Gastroesophageal sphincter (tissue), 4 donors: ENCODE measurements around the gene SLC17A3. TPM values are rescaled to one million over a fixed set of nuclear protein-coding genes. Genes with fewer than 3 reads are reported as not detected.

Experiments
- ATAC-seq: fragments of 150-250 bp; one replicate; pipeline ENCODE4 v1.9.1; 2016; ENCODE audit warnings: mild to moderate bottlenecking, moderate library complexity
- H3K27ac ChIP-seq, 4 donors: fragments of 200-600 bp; sonication (generic) in 3 of 4; 1 replicate in 3 of 4; 2 replicates in 1 of 4; pipeline ENCODE4 v1.5.1; 2016 to 2019
- H3K27me3 ChIP-seq: fragments of 200-600 bp; sonication (generic); one replicate; pipeline ENCODE4 v1.5.1; 2019
- H3K36me3 ChIP-seq, 2 donors: fragments of 200-600 bp; sonication (generic); one replicate each; pipeline ENCODE4 v1.5.1; 2019; ENCODE audit warnings: control low read depth in 1 of 2
- H3K4me1 ChIP-seq, 3 donors: fragments of 200-600 bp; sonication (generic); 1 replicate in 2 of 3; 2 replicates in 1 of 3; pipeline ENCODE4 v1.5.1; 2016 to 2019; ENCODE audit warnings: control low read depth in 2 of 3
- H3K4me3 ChIP-seq, 2 donors: fragments of 200-600 bp; sonication (generic); one replicate each; pipeline ENCODE4 v1.5.1; 2019; ENCODE audit warnings: mild to moderate bottlenecking in 1 of 2, moderate library complexity in 1 of 2
- H3K9me3 ChIP-seq, 3 donors: fragments of 200-600 bp; sonication (generic); one replicate each; pipeline ENCODE4 v1.5.1; 2017 to 2019; ENCODE audit warnings: control low read depth in 2 of 3
- EP300 ChIP-seq: sonication (generic); formaldehyde crosslinking; IDR thresholded peaks from one replicate; pipeline ENCODE4 v1.6.1; 2017; ENCODE audit warnings: antibody characterized with exemption, mild to moderate bottlenecking
- POLR2A ChIP-seq, 2 donors: fragments of 450-650 bp; IDR thresholded peaks; one replicate each; pipeline ENCODE4 v1.6.1; 2017; ENCODE audit warnings: antibody characterized with exemption in 2 of 2, mild to moderate bottlenecking in 2 of 2, moderate library complexity in 1 of 2
- POLR2AphosphoS5 ChIP-seq: sonication (generic); formaldehyde crosslinking; IDR thresholded peaks from one replicate; pipeline ENCODE4 v1.6.1; 2017; ENCODE audit warnings: antibody characterized with exemption
- WGBS, 2 donors: methylation state at CpG; one replicate each; pipeline ENCODE4 v1.1.5; 2018; ENCODE audit warnings: low coverage in 1 of 2; 5-methylcytosine and 5-hydroxymethylcytosine counted together
- total RNA-seq, 4 donors: library from RNA; depleted of rRNA; stranded (reverse); fragments of >200 nt; gene quantifications; one replicate each; pipeline ENCODE4 v1.1.0, GENCODE V29; 2016
- TF ChIP-seq, protein P1 (sequence below), 4 experiments: fragments of 200-600 bp in 2 of 4; fragments of 450-650 bp in 2 of 4; sonication (generic) in 1 of 4; IDR thresholded peaks; one replicate each; pipeline ENCODE4 v1.5.1; 2017 to 2019; ENCODE audit warnings: antibody characterized with exemption in 4 of 4, mild to moderate bottlenecking in 2 of 4, moderate library complexity in 2 of 4

Gene SLC17A3
- total RNA-seq, 4 donors from 2014 or later = not detected

DNA sequence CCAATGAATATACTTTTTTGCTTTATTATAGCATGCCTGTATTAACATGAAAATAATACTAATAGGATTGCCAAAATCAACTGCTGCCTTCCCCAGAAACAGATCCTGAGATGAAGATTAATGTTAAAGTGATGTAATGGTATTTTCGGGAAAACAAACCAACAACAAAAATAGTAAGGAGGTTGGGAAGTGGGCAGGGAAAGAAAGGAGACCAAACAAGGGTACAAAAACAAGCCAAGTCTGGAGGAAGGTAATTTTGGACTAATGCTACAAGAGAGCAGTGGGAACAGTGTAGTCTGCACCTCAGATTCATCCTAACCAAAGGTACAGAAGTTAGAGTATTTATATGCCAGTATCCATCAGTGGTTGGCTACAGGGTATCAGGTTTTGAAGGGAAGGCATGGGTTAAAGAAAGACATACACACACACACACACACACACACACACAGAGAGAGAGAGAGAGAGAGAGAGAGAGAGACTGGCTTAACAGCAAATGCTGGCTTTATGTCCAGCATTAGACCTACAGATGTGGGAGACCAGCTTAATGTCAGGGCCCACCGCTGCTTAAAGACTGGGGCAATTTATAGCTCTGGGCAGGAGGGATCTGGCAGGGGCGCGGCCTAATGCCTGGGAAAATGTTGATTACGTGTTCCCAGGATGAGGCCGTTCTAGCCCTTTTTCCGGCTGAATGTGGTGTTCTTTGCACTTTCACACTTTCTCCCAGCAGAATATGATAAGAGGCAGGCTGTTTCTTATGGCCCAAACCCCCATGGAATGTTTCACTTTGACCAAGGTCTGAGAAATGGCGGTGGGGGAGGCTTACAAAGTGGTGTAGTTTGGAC lies 38.4 kb downstream of the SLC17A3 start:
- H3K4me3 ChIP-seq = no peak overlapping the region
- H3K36me3 ChIP-seq = no peaks in the 10 kb centered on the region
- no peak for TF ChIP-seq POLR2AphosphoS5
- TF ChIP-seq POLR2A (IDR thresholded peaks at IDR 0.05) = no peak
- H3K4me1 ChIP-seq = no peaks in the 10 kb centered on the region
- no peak for ATAC-seq
- 20 to 54% methylated on average over 5 to 6 of the region's 8 CpGs for WGBS, 2 donors
- H3K27ac ChIP-seq = no peak overlapping the region
- no peaks in the 10 kb centered on the region for H3K9me3 ChIP-seq
- no peaks in the 10 kb centered on the region for H3K27me3 ChIP-seq

DNA sequence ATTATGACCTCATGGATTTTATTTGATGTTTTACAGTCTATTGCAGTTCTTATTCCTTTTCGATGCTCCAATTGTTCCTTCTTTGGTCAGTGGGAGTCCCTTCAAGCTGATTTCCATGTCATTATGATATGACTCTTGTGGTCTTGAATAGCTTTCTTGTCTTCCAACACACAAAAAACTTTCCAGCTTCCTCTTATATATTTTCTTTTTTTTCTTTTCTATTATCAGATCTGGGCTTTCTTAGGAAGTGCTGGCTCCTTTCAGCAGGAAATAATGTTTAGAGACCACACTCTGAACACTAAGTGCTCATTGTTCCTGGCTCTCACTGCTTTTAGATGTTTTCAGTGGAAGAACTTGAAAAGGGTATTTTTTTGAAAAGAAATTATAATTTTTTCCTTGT lies 39.1 kb downstream of the SLC17A3 start:
- TF ChIP-seq, protein P1, sequence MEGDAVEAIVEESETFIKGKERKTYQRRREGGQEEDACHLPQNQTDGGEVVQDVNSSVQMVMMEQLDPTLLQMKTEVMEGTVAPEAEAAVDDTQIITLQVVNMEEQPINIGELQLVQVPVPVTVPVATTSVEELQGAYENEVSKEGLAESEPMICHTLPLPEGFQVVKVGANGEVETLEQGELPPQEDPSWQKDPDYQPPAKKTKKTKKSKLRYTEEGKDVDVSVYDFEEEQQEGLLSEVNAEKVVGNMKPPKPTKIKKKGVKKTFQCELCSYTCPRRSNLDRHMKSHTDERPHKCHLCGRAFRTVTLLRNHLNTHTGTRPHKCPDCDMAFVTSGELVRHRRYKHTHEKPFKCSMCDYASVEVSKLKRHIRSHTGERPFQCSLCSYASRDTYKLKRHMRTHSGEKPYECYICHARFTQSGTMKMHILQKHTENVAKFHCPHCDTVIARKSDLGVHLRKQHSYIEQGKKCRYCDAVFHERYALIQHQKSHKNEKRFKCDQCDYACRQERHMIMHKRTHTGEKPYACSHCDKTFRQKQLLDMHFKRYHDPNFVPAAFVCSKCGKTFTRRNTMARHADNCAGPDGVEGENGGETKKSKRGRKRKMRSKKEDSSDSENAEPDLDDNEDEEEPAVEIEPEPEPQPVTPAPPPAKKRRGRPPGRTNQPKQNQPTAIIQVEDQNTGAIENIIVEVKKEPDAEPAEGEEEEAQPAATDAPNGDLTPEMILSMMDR (IDR thresholded peaks at IDR 0.05) = no peak
- no peak for TF ChIP-seq POLR2AphosphoS5
- TF ChIP-seq POLR2A (IDR thresholded peaks at IDR 0.05) = no peak
- TF ChIP-seq EP300 = no peak
- Histone ChIP-seq H3K36me3 (no peaks in the 10 kb centered on the region), H3K4me1 (no peaks in the 10 kb centered on the region), H3K27me3 (no peaks in the 10 kb centered on the region), H3K27ac (no peak overlapping the region), H3K4me3 (no peak overlapping the region), H3K9me3 (no peaks in the 10 kb centered on the region)
- no peak for ATAC-seq
- 57 to 89% methylated on average over 1 of the region's 1 CpG for WGBS, 2 donors

DNA sequence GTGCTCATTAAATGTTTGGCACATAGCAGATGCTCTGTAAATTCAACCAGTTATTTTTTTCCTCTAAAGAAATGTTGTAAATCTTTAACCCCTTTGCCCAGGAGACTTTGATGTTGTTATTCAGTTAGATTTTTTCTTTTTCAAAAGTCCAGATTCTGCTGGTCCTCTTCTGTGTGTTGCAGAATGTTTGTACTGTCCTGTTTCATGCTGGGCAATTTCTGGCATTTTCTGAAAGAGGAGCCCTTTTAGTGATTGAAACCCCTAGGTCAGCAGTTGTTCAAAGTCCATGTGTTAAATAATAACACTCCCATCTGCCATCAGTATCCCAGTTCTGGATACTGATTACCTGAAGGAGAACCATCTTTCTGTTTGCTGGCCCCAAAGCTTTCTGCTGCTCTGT lies 40.9 kb downstream of the SLC17A3 start:
- H3K27ac ChIP-seq = no peak overlapping the region
- ATAC-seq = no peak
- no peaks in the 10 kb centered on the region for H3K4me1 ChIP-seq
- H3K9me3 ChIP-seq = no peaks in the 10 kb centered on the region
- TF ChIP-seq EP300 (no peak), POLR2A (IDR thresholded peaks at IDR 0.05) (no peak), POLR2AphosphoS5 (no peak)
- TF ChIP-seq, protein P1 (IDR thresholded peaks at IDR 0.05) = no peak
- H3K27me3 ChIP-seq = no peaks in the 10 kb centered on the region
- H3K36me3 ChIP-seq = no peaks in the 10 kb centered on the region
- H3K4me3 ChIP-seq = no peak overlapping the region

DNA sequence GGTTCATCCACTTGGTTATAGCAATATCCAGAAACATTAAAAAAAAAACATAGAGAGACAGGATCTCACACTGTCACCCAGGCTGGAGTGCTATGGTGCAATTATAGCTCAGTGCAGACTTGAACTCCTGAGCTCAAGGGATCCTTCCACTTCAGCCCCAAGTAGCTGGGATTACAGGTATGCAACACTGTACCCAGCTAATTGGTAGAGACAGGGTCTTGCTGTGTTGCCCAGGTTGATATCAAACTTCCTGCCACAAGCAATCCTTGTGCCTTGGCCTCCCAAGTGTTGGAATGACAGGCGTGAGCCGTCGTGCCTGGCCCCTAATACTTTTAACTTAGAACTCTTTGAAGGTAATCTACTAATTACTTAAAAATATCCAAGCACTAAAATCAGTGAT lies 41.4 kb downstream of the SLC17A3 start:
- H3K4me1 ChIP-seq = no peaks in the 10 kb centered on the region
- no peak overlapping the region for H3K4me3 ChIP-seq
- no peaks in the 10 kb centered on the region for H3K36me3 ChIP-seq
- H3K9me3 ChIP-seq = no peaks in the 10 kb centered on the region
- H3K27me3 ChIP-seq = no peaks in the 10 kb centered on the region
- no peak overlapping the region for H3K27ac ChIP-seq
- TF ChIP-seq POLR2AphosphoS5 (no peak), EP300 (no peak), POLR2A (IDR thresholded peaks at IDR 0.05) (no peak)
- TF ChIP-seq, protein P1 (IDR thresholded peaks at IDR 0.05) = no peak
- WGBS, 2 donors = 70 to 76% methylated on average over 3 of the region's 3 CpGs
- ATAC-seq = no peak

DNA sequence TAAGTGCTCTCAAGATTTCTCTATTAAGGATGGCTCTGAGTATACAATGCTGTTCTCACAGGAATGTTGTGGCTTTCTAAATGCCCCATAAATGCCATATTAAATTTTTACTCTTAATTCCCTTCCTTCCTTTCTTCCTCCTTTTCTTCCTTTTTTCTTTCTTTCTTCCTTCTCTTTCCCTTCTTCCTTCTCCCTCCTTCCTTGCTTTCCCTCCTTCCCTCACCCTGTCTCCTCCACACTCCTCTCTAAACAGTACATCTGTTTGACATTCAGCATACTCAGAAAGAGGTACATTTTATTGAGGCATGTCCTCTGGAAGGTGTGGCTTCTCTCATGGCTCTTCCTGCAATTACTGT lies 41.8 kb downstream of the SLC17A3 start:
- no peak for ATAC-seq
- no peaks in the 10 kb centered on the region for H3K9me3 ChIP-seq

More for the DNA sequence above, 41.8 kb downstream of the SLC17A3 start:
- no peak overlapping the region for H3K27ac ChIP-seq
- H3K4me1 ChIP-seq = no peaks in the 10 kb centered on the region
- H3K4me3 ChIP-seq = no peak overlapping the region
- no peaks in the 10 kb centered on the region for H3K27me3 ChIP-seq
- H3K36me3 ChIP-seq = no peaks in the 10 kb centered on the region
- TF ChIP-seq POLR2AphosphoS5 (no peak), EP300 (no peak), POLR2A (IDR thresholded peaks at IDR 0.05) (no peak)
- TF ChIP-seq, protein P1 (IDR thresholded peaks at IDR 0.05) = no peak
